LoVo (cell line): ENCODE results near the gene PSMB10.
"Not testable (repeated sequence)": the region's sequence is repeated elsewhere in the genome, so short reads cannot be mapped to it uniquely, and the experiment has no call there.

Experiments used
- DNase-seq: peaks from one replicate; pipeline ENCODE4 v3.0.0-alpha.2; 2016; ENCODE audit warnings: low spot score

Gene PSMB10

GRCh38 chr16:67924140-67924906 lies 12.3 kb downstream of the PSMB10 start:
- DNase-seq, result no peak

DNA sequence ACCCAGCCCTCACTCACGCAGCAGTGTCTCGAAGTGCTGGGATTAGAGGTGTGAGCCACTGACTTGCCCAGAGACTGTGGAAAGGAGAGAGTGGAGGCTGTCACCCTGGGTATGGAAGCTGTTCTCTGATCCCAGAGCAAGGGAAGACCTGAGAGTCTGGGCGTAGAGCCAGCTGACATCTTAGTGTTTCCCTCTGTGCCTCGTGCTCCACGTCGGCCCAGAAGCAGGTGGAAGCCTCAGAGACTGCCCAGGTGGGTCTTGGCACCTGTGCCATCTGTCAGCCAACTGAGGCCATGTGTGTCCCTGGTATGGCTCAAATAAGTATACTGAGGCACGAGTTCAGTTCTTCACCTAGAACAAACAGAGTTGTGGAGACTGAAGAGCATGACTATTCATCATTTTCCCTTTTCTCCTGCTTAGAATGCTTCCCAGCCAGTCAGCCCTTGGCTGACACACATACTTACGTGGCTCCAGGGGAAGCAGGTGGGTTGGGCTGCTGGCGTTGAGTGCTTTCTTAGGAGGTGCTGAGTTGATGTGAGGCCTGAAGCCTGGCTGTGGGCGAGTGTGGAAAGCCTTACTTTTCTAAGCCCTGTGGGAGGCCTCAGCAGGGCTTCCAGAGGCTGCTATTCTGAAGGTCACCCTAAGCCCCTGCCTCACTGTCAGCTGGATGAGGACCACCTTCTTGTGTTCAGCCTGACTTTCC lies 13.1 kb downstream of the PSMB10 start:
- DNase-seq, result no peak

DNA sequence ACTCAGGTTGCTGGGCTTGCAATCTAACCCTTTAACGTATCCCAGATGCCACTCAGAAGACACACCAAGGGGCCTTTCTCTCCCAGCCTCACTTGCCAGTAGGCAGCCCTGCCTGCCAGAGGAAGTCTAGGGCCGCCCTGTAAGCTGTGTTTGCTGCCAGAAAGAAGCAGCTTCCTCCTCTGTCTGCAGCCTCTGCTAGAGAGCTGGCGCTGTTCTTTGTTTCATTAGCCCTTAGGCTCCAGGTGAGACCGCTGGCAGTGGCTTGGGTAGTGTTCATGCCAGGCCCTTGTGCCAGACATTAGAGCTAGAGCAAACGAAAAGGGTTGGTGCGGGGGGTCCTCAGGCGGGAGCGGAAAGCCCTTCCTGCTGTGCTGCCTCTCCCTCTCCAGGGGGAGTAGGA lies 13.9 kb downstream of the PSMB10 start:
- no peak for DNase-seq

GRCh38 chr16:67922221-67922620 lies 14.4 kb downstream of the PSMB10 start:
- no peak for DNase-seq

DNA sequence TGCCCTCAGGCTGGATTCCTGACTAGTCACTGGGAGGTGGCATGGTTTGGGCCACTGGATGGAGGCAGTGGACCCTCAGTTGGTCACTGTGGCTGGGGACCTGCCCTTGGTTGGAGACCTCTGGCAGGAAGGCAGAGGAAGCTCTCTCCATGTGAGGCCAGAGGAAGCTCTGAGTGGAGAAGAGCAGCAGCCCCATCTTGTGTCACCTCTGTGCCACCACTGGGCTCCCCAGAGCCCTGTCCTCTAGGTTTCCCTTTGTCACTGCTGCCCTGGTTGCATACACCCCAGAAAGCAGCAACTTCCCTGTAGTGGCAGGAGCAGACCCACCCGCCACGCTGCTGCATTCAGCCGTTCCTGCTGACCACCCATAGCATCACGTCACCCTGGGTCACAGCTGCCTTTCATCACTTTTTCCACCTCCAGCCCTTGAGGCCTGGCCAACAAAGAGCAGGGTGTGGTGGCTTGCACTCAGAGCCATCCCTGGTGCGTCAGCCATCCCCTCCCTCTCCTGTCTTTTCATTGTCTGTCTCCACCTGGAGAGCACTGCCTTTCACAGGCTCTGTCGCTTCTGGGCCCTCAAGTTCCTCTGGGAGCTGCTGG lies 16.9 kb downstream of the PSMB10 start:
- DNase-seq, result no peak

DNA sequence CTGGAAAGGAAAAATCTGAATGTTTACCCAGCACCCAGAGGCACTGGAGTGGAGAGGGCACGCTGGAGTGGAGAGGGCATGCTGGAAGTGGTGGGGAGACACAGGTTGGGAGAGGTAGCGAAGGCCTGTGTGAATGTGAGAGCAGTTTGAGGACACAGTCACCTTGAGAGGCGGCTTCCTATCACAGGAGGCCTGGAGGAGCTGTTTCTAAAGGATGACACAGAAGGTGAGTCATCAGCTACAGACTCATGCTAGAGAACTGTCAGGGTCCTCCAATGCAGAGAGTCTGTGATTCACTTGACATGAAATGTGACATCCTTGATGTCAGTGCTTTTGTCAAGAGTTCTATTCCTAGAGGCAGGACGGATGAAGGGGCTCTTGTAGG lies 18.8 kb downstream of the PSMB10 start:
- DNase-seq, result peak; percentile 33

- DNase-seq, result no peak
Measured at GRCh38 chr16:67917140-67917851, 19.4 kb downstream of the PSMB10 start.

DNA sequence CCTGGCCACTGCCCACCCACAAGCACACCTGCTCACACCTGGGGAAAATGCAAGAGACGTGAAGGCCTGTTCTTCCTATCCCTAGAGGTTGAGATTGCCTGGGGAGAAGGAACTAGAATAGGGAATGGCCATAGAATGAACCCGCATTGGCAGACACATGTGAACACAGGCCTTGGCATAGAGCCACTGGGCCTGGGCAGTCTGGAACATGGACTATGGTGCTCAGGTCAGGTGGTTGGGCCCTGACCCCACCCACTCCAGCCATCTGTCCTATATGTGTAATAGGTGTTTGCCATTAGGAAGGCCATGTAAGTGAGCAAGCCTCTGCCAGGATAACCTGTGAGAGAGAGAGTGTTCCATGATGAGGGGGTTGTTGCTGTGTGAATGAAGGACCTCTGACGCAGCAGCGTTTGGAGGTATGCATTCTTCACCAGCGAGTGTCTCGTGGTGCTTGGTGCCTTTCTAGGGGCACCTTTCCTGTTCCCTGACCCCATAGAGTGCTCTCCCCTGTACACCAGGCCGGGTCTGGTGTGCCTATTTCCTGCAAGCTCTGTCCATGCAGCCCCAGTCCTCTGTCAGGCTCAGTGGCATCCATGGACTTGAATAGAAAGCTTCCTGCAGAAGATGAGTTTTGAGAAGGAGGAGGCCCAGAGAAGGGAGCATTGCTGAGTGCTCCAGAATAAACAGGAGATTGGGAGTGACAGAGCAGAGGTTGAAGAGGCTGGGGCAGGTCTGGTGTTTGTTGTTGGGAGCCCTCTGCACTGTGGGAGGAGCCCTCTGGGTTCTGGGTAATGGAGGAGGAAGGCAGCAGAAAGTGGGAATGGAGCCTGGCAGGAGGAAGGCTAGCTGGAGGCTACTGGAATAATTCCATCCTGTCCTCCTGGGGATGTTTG lies 20.6 kb downstream of the PSMB10 start:
- no peak for DNase-seq

- DNase-seq, result not testable (repeated sequence)
Measured at GRCh38 chr16:67915496-67915769, 21.2 kb downstream of the PSMB10 start.

DNA sequence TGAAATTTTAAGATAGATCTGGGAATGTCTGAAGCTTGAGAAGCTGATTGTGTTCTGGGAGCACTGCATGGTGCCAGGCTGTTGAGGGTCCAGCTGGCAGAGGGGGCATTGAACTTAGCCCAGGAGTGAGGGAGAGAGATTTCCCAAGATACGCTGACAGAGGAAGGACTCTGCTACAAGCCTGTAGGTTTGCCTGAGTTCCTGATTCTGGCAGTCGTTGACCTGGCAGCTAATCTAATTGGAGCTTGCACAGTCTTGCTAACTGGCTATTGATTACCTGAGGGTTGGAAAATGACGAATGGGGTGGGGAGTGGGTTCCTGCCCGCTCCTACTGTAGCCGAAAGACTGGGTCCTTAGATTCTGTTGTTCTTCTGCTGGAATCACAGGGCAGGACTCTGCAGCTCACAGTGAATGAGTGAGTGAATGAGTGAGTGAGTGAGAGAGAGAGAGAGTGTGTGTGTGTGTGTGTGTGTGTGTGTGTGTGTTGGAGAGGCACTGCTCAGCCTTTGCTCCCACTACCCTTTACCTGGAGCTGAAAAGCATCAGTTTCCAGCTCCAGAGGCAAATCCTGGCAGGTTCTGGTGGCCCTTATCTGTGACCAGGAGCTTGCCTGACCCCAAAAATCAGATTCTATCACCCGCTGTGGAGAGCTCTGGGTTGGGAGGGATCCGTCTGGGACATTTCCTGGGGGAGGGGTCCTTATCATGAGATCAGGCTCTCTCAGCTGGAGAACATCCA lies 21.7 kb downstream of the PSMB10 start:
- no peak for DNase-seq

DNA sequence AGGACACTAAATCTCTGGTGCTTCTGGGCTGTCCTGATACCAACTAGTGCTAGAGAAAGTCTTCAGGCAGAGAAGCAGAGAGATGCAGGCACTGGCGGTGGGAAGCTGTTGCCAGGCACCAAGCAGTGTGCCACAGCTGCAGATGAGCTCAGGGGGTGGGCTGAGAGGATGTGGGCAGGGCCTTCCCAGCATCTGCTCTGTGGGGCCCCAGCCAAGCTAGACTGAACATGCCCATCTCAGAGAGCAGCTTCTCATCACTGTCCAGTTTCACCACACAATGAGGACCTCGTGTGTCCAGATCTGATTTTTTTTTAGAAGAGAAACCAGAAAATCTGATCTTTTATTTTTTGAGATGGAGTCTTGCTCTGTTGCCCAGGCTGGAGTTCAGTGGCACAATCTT lies 26.5 kb downstream of the PSMB10 start:
- DNase-seq, result no peak

DNA sequence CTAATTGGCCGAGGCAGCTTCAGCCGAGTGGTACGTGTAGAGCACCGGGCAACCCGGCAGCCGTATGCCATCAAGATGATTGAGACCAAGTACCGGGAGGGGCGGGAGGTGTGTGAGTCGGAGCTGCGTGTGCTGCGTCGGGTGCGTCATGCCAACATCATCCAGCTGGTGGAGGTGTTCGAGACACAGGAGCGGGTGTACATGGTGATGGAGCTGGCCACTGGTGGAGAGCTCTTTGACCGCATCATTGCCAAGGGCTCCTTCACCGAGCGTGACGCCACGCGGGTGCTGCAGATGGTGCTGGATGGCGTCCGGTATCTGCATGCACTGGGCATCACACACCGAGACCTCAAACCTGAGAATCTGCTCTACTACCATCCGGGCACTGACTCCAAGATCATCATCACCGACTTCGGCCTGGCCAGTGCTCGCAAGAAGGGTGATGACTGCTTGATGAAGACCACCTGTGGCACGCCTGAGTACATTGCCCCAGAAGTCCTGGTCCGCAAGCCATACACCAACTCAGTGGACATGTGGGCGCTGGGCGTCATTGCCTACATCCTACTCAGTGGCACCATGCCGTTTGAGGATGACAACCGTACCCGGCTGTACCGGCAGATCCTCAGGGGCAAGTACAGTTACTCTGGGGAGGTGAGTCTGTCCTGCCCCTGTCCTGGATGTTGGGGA lies 27.5 kb downstream of the PSMB10 start:
- DNase-seq, result no peak

- DNase-seq, result no peak
Measured at GRCh38 chr16:67907397-67908180, 29.1 kb downstream of the PSMB10 start.

- DNase-seq, result no peak
Measured at GRCh38 chr16:67902831-67903230, 33.8 kb downstream of the PSMB10 start.

GRCh38 chr16:67901734-67902133 lies 34.9 kb downstream of the PSMB10 start:
- DNase-seq, result no peak

GRCh38 chr16:67897231-67897630 lies 39.4 kb downstream of the PSMB10 start:
- DNase-seq, result no peak

DNA sequence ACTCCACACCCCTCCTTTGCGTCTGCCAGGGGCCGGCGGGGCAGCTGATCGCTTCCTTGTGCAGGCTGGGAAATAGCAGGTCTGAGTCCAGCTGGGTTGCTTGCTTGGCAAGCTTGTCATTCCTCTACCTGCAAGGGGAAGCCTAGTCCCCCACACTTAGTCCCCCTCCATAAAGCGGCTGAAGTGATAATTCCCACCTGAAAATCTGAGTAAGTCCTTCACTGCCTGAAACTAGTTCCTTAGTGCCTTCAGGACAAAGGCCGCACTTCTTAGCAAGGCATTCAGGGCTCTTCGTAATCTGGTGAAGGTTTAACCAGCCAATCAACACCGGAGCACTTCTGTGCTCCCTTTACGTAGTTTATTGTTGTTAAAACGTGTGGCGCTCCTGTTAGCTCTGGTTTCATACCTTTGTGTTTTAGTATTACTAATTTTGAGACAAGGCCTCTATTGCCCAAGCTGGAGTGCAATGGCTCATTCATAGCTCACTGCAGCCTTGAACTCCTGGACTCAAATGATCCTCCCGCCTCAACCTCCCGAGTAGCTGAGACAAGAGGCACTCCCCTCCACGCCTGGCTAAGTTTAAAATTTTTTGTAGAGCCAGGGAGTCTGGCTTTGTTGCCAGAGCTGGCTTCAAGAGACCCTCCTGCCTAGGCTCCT lies 42.8 kb downstream of the PSMB10 start:
- DNase-seq, result no peak

GRCh38 chr16:67892899-67893742 lies 43.5 kb downstream of the PSMB10 start, which contains the start of gene PSKH1:
PSKH1 (plus strand) TSS chr16:67893254; CDS start chr16:67908750, 15,496 bp downstream.
- peak; percentile 96 for DNase-seq
